ENCODE data around the gene ARHGAP15. TPM values are rescaled to one million over a fixed set of nuclear protein-coding genes. Genes with fewer than 3 reads are reported as not detected.

The ARHGAP15 gene
- total and polyA plus RNA-seq, 4 donors, result 3.8 to 17.9 (median 13.2) TPM

DNA sequence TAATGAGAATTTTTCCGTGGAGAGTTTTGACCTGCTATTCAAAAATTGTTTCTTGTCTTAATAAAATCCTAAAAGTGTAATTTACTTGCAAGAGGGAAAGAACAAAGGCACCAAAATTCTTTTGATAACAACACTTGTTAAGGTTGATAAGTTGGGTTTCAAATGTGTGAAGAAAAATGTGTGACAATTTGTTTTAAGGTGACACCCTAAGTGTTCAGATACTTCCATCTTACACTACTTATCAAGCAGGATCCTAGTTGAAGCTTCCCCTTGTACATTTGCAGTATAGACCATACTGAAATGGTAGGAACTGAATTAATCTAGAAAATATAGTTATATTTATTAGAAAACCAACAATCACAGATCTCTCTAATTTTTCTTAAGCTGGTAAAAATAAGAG is 204.6 kb downstream of the ARHGAP15 start:
- TF ChIP-seq, protein P1, sequence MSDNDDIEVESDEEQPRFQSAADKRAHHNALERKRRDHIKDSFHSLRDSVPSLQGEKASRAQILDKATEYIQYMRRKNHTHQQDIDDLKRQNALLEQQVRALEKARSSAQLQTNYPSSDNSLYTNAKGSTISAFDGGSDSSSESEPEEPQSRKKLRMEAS (IDR thresholded peaks at IDR 0.05), result no peak
- TF ChIP-seq JUND (IDR thresholded peaks at IDR 0.05) (no peak), RXRA (IDR thresholded peaks at IDR 0.05) (no peak), YY1 (IDR thresholded peaks at IDR 0.05) (no peak), TAF1 (conservative IDR thresholded peaks at IDR 0.05) (no peak), RAD21 (IDR thresholded peaks at IDR 0.05) (no peak)
- TF ChIP-seq, protein P2, sequence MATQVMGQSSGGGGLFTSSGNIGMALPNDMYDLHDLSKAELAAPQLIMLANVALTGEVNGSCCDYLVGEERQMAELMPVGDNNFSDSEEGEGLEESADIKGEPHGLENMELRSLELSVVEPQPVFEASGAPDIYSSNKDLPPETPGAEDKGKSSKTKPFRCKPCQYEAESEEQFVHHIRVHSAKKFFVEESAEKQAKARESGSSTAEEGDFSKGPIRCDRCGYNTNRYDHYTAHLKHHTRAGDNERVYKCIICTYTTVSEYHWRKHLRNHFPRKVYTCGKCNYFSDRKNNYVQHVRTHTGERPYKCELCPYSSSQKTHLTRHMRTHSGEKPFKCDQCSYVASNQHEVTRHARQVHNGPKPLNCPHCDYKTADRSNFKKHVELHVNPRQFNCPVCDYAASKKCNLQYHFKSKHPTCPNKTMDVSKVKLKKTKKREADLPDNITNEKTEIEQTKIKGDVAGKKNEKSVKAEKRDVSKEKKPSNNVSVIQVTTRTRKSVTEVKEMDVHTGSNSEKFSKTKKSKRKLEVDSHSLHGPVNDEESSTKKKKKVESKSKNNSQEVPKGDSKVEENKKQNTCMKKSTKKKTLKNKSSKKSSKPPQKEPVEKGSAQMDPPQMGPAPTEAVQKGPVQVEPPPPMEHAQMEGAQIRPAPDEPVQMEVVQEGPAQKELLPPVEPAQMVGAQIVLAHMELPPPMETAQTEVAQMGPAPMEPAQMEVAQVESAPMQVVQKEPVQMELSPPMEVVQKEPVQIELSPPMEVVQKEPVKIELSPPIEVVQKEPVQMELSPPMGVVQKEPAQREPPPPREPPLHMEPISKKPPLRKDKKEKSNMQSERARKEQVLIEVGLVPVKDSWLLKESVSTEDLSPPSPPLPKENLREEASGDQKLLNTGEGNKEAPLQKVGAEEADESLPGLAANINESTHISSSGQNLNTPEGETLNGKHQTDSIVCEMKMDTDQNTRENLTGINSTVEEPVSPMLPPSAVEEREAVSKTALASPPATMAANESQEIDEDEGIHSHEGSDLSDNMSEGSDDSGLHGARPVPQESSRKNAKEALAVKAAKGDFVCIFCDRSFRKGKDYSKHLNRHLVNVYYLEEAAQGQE (IDR thresholded peaks at IDR 0.05), result no peak
- DNase-seq (ENCODE audit: low spot score), result no peak
- peaks cover 0 to 3% (median under 1%) of the 10 kb centered on the region in 4 donors for H3K4me1 ChIP-seq (ENCODE audit: control insufficient read depth in 4 of 4, insufficient read depth in 4 of 4, low read length in 3 of 4)
- H3K27ac ChIP-seq (ENCODE audit: low read depth in 1 of 2, low read length in 2 of 2), result no peak overlapping the region
- H3K4me3 ChIP-seq (ENCODE audit: low read depth in 1 of 3, low read length in 3 of 3), result no peak overlapping the region
- H3K9ac ChIP-seq (ENCODE audit: low read depth in 1 of 2, low read length in 2 of 2), result no peak overlapping the region
- H3K36me3 ChIP-seq (ENCODE audit: control insufficient read depth in 4 of 4, insufficient read depth in 3 of 4, low read depth in 1 of 4, low read length in 3 of 4), result no peaks in the 10 kb centered on the region
- WGBS, result 46% methylated on average over 1 of the region's 1 CpG
- H3K9me3 ChIP-seq (ENCODE audit: control insufficient read depth in 4 of 4, low read length in 3 of 4), result no peaks in the 10 kb centered on the region
- no peaks in the 10 kb centered on the region for H3K27me3 ChIP-seq (ENCODE audit: control insufficient read depth in 4 of 4, insufficient read depth in 4 of 4, low read length in 3 of 4)

DNA sequence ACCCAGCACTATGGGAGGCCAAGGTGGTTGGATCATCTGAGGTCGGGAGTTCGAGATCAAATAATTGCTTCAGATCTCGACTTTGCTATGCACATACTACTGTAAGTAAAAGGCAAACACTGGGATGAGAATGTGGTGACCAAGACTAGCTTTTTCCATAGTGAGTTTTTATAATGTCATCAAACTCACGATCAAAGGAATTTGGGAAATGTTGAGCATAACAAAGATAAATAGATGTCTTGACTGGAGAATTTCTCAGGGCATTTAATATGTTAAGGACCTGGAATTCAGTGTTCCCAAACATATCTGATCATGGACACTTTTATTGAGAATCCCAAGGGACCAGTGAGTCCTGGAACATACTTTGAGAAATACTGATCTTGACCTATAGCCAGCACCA is 205.6 kb downstream of the ARHGAP15 start:
- no peak overlapping the region for H3K9ac ChIP-seq (ENCODE audit: low read depth in 1 of 2, low read length in 2 of 2)
- WGBS, result 88% methylated on average over 4 of the region's 4 CpGs
- TF ChIP-seq, protein P2 (IDR thresholded peaks at IDR 0.05), result no peak
- TF ChIP-seq NR2F2 (IDR thresholded peaks at IDR 0.05) (no peak), SP1 (IDR thresholded peaks at IDR 0.05) (no peak), HNF4A (conservative IDR thresholded peaks at IDR 0.05) (no peak), RAD21 (IDR thresholded peaks at IDR 0.05) (no peak), FOXA1 (IDR thresholded peaks at IDR 0.05) (no peak)
- H3K27ac ChIP-seq (ENCODE audit: low read depth in 1 of 2, low read length in 2 of 2), result no peak overlapping the region
- H3K9me3 ChIP-seq (ENCODE audit: control insufficient read depth in 4 of 4, low read length in 3 of 4), result no peaks in the 10 kb centered on the region
- no peaks in the 10 kb centered on the region for H3K36me3 ChIP-seq (ENCODE audit: control insufficient read depth in 4 of 4, insufficient read depth in 3 of 4, low read depth in 1 of 4, low read length in 3 of 4)
- H3K27me3 ChIP-seq (ENCODE audit: control insufficient read depth in 4 of 4, insufficient read depth in 4 of 4, low read length in 3 of 4), result no peaks in the 10 kb centered on the region
- no peak overlapping the region for H3K4me3 ChIP-seq (ENCODE audit: low read depth in 1 of 3, low read length in 3 of 3)
- H3K4me1 ChIP-seq (ENCODE audit: control insufficient read depth in 4 of 4, insufficient read depth in 4 of 4, low read length in 3 of 4), result peaks cover 0 to 3% (median under 1%) of the 10 kb centered on the region in 4 donors
- DNase-seq (ENCODE audit: low spot score), result no peak

DNA sequence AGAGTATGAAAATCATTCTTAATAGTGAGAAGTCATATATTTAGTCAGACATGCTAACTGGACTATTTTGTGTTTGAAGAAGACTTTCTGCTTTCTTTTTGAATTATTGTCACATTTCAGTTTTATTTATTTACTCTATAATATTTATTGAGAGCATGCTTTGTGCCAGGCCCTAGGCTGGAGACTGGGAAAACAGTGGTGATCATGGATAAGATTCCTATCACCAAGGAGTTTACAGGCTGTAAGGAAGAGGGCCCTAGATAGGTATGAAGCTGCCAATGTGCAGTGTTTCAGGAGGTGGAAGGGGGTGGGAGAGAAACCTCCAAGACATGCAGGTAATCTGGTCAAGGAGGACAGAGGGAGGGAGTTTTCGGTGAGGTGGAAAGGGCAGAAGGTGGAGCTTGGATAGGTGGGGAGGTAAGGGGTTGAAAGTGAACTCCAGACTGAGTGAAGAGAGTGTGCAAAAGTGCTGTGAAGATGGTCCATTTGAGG is 207.5 kb downstream of the ARHGAP15 start:
- H3K27me3 ChIP-seq (ENCODE audit: control insufficient read depth in 4 of 4, insufficient read depth in 4 of 4, low read length in 3 of 4), result no peaks in the 10 kb centered on the region
- WGBS, result 94% methylated on average over 1 of the region's 1 CpG
- no peaks in the 10 kb centered on the region for H3K36me3 ChIP-seq (ENCODE audit: control insufficient read depth in 4 of 4, insufficient read depth in 3 of 4, low read depth in 1 of 4, low read length in 3 of 4)
- no peak overlapping the region for H3K4me3 ChIP-seq (ENCODE audit: low read depth in 1 of 3, low read length in 3 of 3)
- no peaks in the 10 kb centered on the region for H3K9me3 ChIP-seq (ENCODE audit: control insufficient read depth in 4 of 4, low read length in 3 of 4)
- no peak for DNase-seq (ENCODE audit: low spot score)
- H3K9ac ChIP-seq (ENCODE audit: low read depth in 1 of 2, low read length in 2 of 2), result no peak overlapping the region
- H3K27ac ChIP-seq (ENCODE audit: low read depth in 1 of 2, low read length in 2 of 2), result no peak overlapping the region
- TF ChIP-seq SP1 (IDR thresholded peaks at IDR 0.05), result no peak
- TF ChIP-seq RAD21 (IDR thresholded peaks at IDR 0.05), result no peak
- H3K4me1 ChIP-seq (ENCODE audit: control insufficient read depth in 4 of 4, insufficient read depth in 4 of 4, low read length in 3 of 4), result peaks cover 0 to 3% (median under 1%) of the 10 kb centered on the region in 4 donors

Measured in liver (tissue), 9 donors.